ENCODE results near the gene KCNAB1.
"Not testable (repeated sequence)": the region's sequence is repeated elsewhere in the genome, so short reads cannot be mapped to it uniquely, and the experiment has no call there.

The KCNAB1 gene

GRCh38 chr3:156551746-156552145 is 431.4 kb downstream of the KCNAB1 start:
- DNase-seq, result no peak

- DNase-seq, result no peak
Observed at GRCh38 chr3:156552973-156553372, 432.6 kb downstream of the KCNAB1 start.

- DNase-seq, result no peak
Observed at GRCh38 chr3:156553705-156554356, 433.5 kb downstream of the KCNAB1 start.

GRCh38 chr3:156554515-156554841 is 434.1 kb downstream of the KCNAB1 start:
- DNase-seq, result no peak

- peak; percentile 99 for DNase-seq
Observed at GRCh38 chr3:156554842-156555687, 434.7 kb downstream of the KCNAB1 start, which contains the start of gene SSR3. SSR3 (minus strand) TSS chr3:156555117; CDS start chr3:156555089, 28 bp downstream.

GRCh38 chr3:156558389-156558788 is 438.0 kb downstream of the KCNAB1 start:
- DNase-seq, result no peak

- DNase-seq, result no peak
Observed at GRCh38 chr3:156559321-156559720, 438.9 kb downstream of the KCNAB1 start.

GRCh38 chr3:156561533-156561932 is 441.2 kb downstream of the KCNAB1 start:
- DNase-seq, result no peak

GRCh38 chr3:156562486-156562885 is 442.1 kb downstream of the KCNAB1 start:
- not testable (repeated sequence) for DNase-seq

- DNase-seq, result no peak
Observed at GRCh38 chr3:156563900-156564682, 443.7 kb downstream of the KCNAB1 start.

GRCh38 chr3:156569016-156569415 is 448.6 kb downstream of the KCNAB1 start:
- not testable (repeated sequence) for DNase-seq

GRCh38 chr3:156569881-156570280 is 449.5 kb downstream of the KCNAB1 start:
- not testable (repeated sequence) for DNase-seq

- no peak for DNase-seq
Observed at GRCh38 chr3:156575641-156576040, 455.3 kb downstream of the KCNAB1 start.

GRCh38 chr3:156576051-156576450 is 455.7 kb downstream of the KCNAB1 start:
- no peak for DNase-seq

- DNase-seq, result no peak
Observed at GRCh38 chr3:156576651-156577348, 456.4 kb downstream of the KCNAB1 start.

GRCh38 chr3:156577736-156578135 is 457.4 kb downstream of the KCNAB1 start:
- DNase-seq, result no peak

- DNase-seq, result no peak
Observed at GRCh38 chr3:156579427-156579851, 459.1 kb downstream of the KCNAB1 start.

GRCh38 chr3:156581033-156581432 is 460.7 kb downstream of the KCNAB1 start:
- DNase-seq, result no peak

GRCh38 chr3:156581954-156582353 is 461.6 kb downstream of the KCNAB1 start:
- no peak for DNase-seq

- DNase-seq, result no peak
Observed at GRCh38 chr3:156582532-156583183, 462.3 kb downstream of the KCNAB1 start.

GRCh38 chr3:156583469-156583868 is 463.1 kb downstream of the KCNAB1 start:
- no peak for DNase-seq

Data from right hindlimb (tissue), 1 donor.